HG03342 (cell line): ENCODE data around the gene KRTAP4-12.
"Not testable (repeated sequence)": the region's sequence is repeated elsewhere in the genome, so short reads cannot be mapped to it uniquely, and the experiment has no call there.

Experiments used
- ATAC-seq: cut with Tn5 transposase; IDR thresholded peaks from one replicate; pipeline ENCODE4 v1.9.1; 2021; ENCODE audit warnings: mild to moderate bottlenecking, moderate library complexity; ENCODE audit not compliant: unreplicated experiment

Gene KRTAP4-12

GRCh38 chr17:41098042-41098441 is 25.9 kb downstream of the KRTAP4-12 start, which contains the start of gene KRTAP4-8:
KRTAP4-8 (minus strand) TSS chr17:41098142; CDS start chr17:41098084, 58 bp downstream.
- no peak for ATAC-seq

- ATAC-seq, result no peak
Observed at GRCh38 chr17:41096055-41096454, 27.9 kb downstream of the KRTAP4-12 start.

DNA sequence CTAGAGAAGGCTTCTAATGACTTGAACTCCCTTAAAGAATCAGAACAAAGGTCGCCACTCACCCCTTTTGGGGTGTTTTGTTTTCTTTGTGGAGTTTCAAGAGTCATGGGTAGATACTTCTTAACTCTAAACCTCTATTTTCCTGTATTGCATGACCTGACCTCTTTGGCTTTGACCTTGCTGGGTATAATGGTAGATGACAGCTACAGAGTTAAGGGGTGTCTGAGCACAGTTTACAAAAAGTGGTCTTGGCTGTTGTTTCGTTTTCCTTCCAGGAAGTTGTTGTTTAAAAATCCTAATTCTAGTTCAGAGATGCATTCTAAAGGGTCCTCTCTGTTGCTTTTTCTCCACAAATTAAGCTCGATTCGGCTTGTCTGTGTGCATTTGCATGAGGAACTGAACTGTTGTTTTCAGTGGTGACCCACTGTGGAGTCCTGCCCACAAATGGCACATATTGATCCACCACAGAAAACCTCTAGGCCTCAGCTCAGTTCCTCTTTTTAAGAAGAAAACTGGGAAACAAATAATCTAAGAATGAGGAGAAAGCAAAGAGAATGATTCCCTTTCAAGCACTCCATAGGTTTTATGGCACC is 35.1 kb downstream of the KRTAP4-12 start:
- ATAC-seq, result not testable (repeated sequence)

DNA sequence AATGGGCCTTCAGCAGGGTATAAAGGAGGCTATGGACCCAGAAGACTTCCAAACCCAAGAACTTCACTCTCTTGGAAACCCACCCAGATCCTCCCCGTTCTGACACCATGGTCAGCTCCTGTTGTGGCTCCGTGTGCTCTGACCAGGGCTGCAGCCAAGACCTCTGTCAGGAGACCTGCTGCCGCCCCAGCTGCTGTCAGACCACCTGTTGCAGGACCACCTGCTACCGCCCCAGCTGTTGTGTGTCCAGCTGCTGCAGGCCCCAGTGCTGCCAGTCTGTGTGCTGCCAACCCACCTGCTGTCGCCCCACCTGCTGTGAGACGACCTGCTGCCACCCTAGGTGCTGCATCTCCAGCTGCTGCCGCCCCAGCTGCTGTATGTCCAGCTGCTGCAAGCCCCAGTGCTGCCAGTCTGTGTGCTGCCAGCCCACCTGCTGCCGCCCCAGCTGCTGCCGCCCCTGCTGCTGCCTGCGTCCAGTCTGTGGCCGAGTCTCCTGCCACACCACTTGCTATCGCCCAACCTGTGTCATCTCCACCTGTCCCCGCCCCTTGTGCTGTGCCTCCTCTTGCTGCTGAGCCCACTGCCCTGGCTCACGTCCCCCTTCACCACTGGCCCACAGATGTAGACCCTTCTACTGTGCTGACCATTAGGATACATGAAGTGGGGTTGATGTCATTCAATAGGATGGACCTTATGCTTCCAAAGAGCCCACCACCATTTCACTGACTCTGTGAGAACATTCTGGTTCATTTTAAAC is 39.7 kb downstream of the KRTAP4-12 start, which contains the start of gene KRTAP4-7:
TSS of gene KRTAP4-7 (plus strand) at position 51 of the 757 bp plus-strand sequence. CDS start at position 108, 57 bp downstream.
- not testable (repeated sequence) for ATAC-seq

DNA sequence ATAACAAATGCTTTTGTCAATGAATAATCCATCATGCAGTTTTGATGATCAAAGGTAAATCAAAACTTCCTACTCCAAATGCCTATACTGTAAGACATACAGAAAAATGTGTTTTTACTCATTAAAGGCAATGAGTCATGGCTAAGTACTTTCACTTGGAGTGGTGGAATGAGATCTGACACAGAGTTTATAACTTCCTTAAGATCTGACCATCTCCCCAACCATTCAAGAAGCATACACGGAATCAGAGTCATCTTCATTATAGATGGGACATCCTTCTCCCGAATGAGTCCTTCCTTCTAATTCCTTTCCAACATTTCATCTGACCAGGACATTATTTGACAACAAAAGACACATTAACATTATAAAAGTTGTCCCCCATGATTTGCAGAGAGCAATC is 40.6 kb downstream of the KRTAP4-12 start:
- not testable (repeated sequence) for ATAC-seq

DNA sequence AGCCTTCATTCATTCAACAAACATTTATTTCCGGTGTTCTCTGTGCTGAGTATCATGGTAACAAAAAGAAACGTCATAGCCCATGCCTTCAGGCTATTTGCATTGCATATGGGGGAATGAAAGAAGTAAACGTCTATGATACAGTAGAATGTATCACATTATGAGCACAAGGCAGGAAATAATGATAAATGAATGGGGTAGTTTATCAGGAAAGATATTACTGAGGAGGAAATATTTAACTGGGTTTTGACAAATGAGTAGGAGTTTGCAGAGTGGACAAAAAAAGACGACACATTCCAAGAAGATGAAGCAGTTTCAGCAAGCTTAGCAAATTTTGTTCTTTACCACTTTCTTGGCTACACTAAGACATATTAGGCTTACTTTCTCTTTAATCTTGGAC is 41.4 kb downstream of the KRTAP4-12 start:
- ATAC-seq, result no peak

- ATAC-seq, result no peak
Observed at GRCh38 chr17:41076788-41077187, 47.2 kb downstream of the KRTAP4-12 start.

DNA sequence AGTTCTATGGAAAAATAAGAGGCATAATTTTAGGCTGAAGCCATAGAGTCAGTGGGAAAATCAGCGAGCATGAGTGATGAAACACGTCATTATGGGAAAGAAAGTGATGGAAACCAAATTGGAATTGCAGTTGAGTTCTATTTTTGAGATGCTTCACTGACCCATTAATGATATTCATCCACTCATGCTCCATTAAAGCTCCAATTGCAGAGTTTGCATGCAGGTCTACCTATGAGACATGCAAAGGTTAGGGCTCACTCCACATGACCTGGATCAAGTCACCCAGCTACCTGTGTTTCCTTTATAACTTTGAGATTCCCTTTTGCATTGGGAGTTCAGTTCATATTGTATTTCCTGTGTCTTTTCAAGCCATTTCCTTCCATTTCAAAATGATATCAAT is 50.3 kb downstream of the KRTAP4-12 start:
- no peak for ATAC-seq
